MCF 10A (cell line): ENCODE measurements around the gene ZNF618. TPM values are rescaled to one million over a fixed set of nuclear protein-coding genes. Genes with fewer than 3 reads are reported as not detected.

Experiments used
- BruUV-seq: library from RNA; stranded (reverse); fragments of 400-500 nt; replicated peaks from 2 replicates; lab custom pipeline; 2021; lab: Mats Ljungman, UMichigan
- CTCF ChIA-PET: fragments of 300-600 bp; sonication (Branson Sonifier 250); formaldehyde crosslinking; extraction: SDS; loops from one replicate; lab custom pipeline; 2021; ENCODE audit warnings: antibody characterized with exemption, inconsistent platforms; lab: Yijun Ruan, JAX
- POLR2A ChIA-PET: fragments of 300-600, 350-650 bp; sonication (Branson Sonifier 250); formaldehyde crosslinking; extraction: SDS; loops from one replicate; lab custom pipeline; 2020; ENCODE audit warnings: antibody characterized with exemption, inconsistent platforms; lab: Yijun Ruan, JAX
- DNase-seq: peaks from one replicate; pipeline ENCODE4 v3.0.0-alpha.2; 2018; ENCODE audit not compliant: unreplicated experiment
- H3K27ac Mint-ChIP-seq: one replicate; pipeline ENCODE4 v1.8.0; 2022; ENCODE audit warnings: mild to moderate bottlenecking, low read depth, mixed read lengths; ENCODE audit not compliant: unreplicated experiment
- H3K27me3 Mint-ChIP-seq: one replicate; pipeline ENCODE4 v1.8.0; 2022; ENCODE audit warnings: mixed read lengths; ENCODE audit not compliant: insufficient read depth, unreplicated experiment
- H3K36me3 Mint-ChIP-seq: one replicate; pipeline ENCODE4 v1.8.0; 2022; ENCODE audit warnings: mild to moderate bottlenecking, moderate library complexity, mixed read lengths; ENCODE audit not compliant: insufficient read depth, unreplicated experiment
- H3K4me1 Mint-ChIP-seq: one replicate; pipeline ENCODE4 v1.8.0; 2022; ENCODE audit warnings: mixed read lengths; ENCODE audit not compliant: insufficient read depth, unreplicated experiment
- H3K4me3 Mint-ChIP-seq: one replicate; pipeline ENCODE4 v1.8.0; 2022; ENCODE audit warnings: mild to moderate bottlenecking, moderate library complexity, mixed read lengths; ENCODE audit not compliant: unreplicated experiment
- H3K9me3 Mint-ChIP-seq: one replicate; pipeline ENCODE4 v1.8.0; 2022; ENCODE audit warnings: mixed read lengths; ENCODE audit not compliant: unreplicated experiment
- CTCF ChIP-seq: fragments of 200-600 bp; IDR thresholded peaks from one replicate; pipeline ENCODE4 v1.8.0; 2022; ENCODE audit warnings: antibody characterized with exemption, mild to moderate bottlenecking; ENCODE audit not compliant: unreplicated experiment
- intact Hi-C: fragments of 100-400 bp; cut with micrococcal nuclease; formaldehyde crosslinking; loops from 2 replicates; pipeline ENCODE4 v1.14.1; 2022
- total RNA-seq: library from RNA; stranded (reverse); gene quantifications from 2 replicates; pipeline ENCODE4 v1.2.3, GENCODE V29; 2022

ZNF618 gene
- total RNA-seq, 1 experiment from 2014 or later, result 4.8 TPM

- intact Hi-C loops, result no loop called here
- CTCF ChIA-PET, result interaction anchor here (0.6 kb wide), 1 partner anchor 29 kb away, joined by 3 read pairs; no protein-coding TSS in a partner anchor
- TF ChIP-seq CTCF, result no peak
- peaks cover 5% of the 10 kb centered on the region for H3K36me3 Mint-ChIP-seq
- H3K9me3 Mint-ChIP-seq, result no peaks in the 10 kb centered on the region
- no peak for DNase-seq
- no TSS peak for BruUV-seq
- no peaks in the 10 kb centered on the region for H3K4me1 Mint-ChIP-seq
- POLR2A ChIA-PET, result no interaction called here
- no peaks in the 10 kb centered on the region for H3K27me3 Mint-ChIP-seq
- H3K27ac Mint-ChIP-seq, result no peak overlapping the region
- H3K4me3 Mint-ChIP-seq, result no peak overlapping the region
Observed at GRCh38 chr9:114002271-114002985, 126.3 kb downstream of the ZNF618 start.

- no peak overlapping the region for H3K4me3 Mint-ChIP-seq
- intact Hi-C loops, result no loop called here
- no peak for TF ChIP-seq CTCF
- no TSS peak for BruUV-seq
- no peak overlapping the region for H3K27ac Mint-ChIP-seq
- H3K36me3 Mint-ChIP-seq, result peaks cover 5% of the 10 kb centered on the region
- H3K9me3 Mint-ChIP-seq, result no peaks in the 10 kb centered on the region
- no peaks in the 10 kb centered on the region for H3K4me1 Mint-ChIP-seq
- CTCF ChIA-PET, result interaction anchor here (0.7 kb wide), 1 partner anchor 34 kb away, joined by 3 read pairs; no protein-coding TSS in a partner anchor
- DNase-seq, result no peak
- no peaks in the 10 kb centered on the region for H3K27me3 Mint-ChIP-seq
- POLR2A ChIA-PET, result no interaction called here
Observed at GRCh38 chr9:114002986-114003350, 126.9 kb downstream of the ZNF618 start.

- Mint-ChIP-seq H3K36me3 (peaks cover 5% of the 10 kb centered on the region), H3K27ac (no peak overlapping the region), H3K27me3 (no peaks in the 10 kb centered on the region), H3K4me3 (no peak overlapping the region), H3K4me1 (no peaks in the 10 kb centered on the region), H3K9me3 (no peaks in the 10 kb centered on the region)
- intact Hi-C loops, result no loop called here
- BruUV-seq, result no TSS peak
- ChIA-PET CTCF (interaction anchor here (0.7 kb wide), 1 partner anchor 34 kb away, joined by 3 read pairs; no protein-coding TSS in a partner anchor), POLR2A (no interaction called here)
- no peak for DNase-seq
- TF ChIP-seq CTCF, result no peak
Observed at GRCh38 chr9:114003351-114003750, 127.2 kb downstream of the ZNF618 start.

- POLR2A ChIA-PET, result no interaction called here
- no peak for TF ChIP-seq CTCF
- Mint-ChIP-seq H3K9me3 (no peaks in the 10 kb centered on the region), H3K4me1 (no peaks in the 10 kb centered on the region), H3K4me3 (no peak overlapping the region), H3K36me3 (peaks cover 5% of the 10 kb centered on the region), H3K27ac (no peak overlapping the region), H3K27me3 (no peaks in the 10 kb centered on the region)
- no TSS peak for BruUV-seq
- intact Hi-C loops, result no loop called here
- DNase-seq, result no peak
- CTCF ChIA-PET, result interaction anchor here (0.7 kb wide), 1 partner anchor 33 kb away, joined by 3 read pairs; no protein-coding TSS in a partner anchor
Observed at GRCh38 chr9:114003758-114004157, 127.6 kb downstream of the ZNF618 start.
